Endothelial cell of umbilical vein (primary cell): ENCODE measurements around the gene VAV2.

Source experiments
- EZH2 ChIP-seq: IDR thresholded peaks from 2 replicates; pipeline ENCODE4 v1.6.1; 2012; ENCODE audit warnings: borderline replicate concordance, low read depth, mild to moderate bottlenecking, moderate library complexity, low read length, inconsistent platforms; ENCODE audit not compliant: severe bottlenecking
- FOS ChIP-seq: IDR thresholded peaks from 2 replicates; pipeline ENCODE4 v1.6.1; 2011; ENCODE audit warnings: mild to moderate bottlenecking, low read length, moderate library complexity, borderline replicate concordance; ENCODE audit not compliant: insufficient read depth
- GATA2 ChIP-seq: IDR thresholded peaks from 2 replicates; pipeline ENCODE4 v1.7.0; 2011; ENCODE audit warnings: low read depth, mild to moderate bottlenecking, moderate library complexity, mixed read lengths, low read length; ENCODE audit not compliant: insufficient read length, insufficient read depth
- JUN ChIP-seq: IDR thresholded peaks from 2 replicates; pipeline ENCODE4 v1.6.1; 2011; ENCODE audit warnings: borderline replicate concordance, low read depth; ENCODE audit not compliant: insufficient read length, insufficient read depth
- MYC ChIP-seq: IDR thresholded peaks from one replicate; pipeline ENCODE4 v1.6.1; 2011; ENCODE audit warnings: mild to moderate bottlenecking, low read depth, low read length
- POLR2A ChIP-seq: IDR thresholded peaks from 2 replicates; pipeline ENCODE4 v1.6.1; 2012; ENCODE audit warnings: low read depth, mild to moderate bottlenecking, control low read depth, low read length
- POLR2AphosphoS5 ChIP-seq: IDR thresholded peaks from 2 replicates; pipeline ENCODE4 v1.6.1; 2012; ENCODE audit warnings: low read depth, mild to moderate bottlenecking, control low read depth, low read length, moderate library complexity; ENCODE audit not compliant: insufficient read depth
- TF ChIP-seq, protein P1 (sequence below), 2 donors: IDR thresholded peaks; 1 replicate in 1 of 2; 2 replicates in 1 of 2; pipeline ENCODE4 v1.5.1; 2011; ENCODE audit warnings: low read length in 2 of 2, mild to moderate bottlenecking in 2 of 2, moderate library complexity in 2 of 2, control low read depth in 1 of 2, inconsistent platforms in 1 of 2, low read depth in 1 of 2; ENCODE audit not compliant: insufficient read depth in 1 of 2; ENCODE audit errors: extremely low read depth in 1 of 2
- TF ChIP-seq, protein P2 (sequence below): IDR thresholded peaks from 2 replicates; pipeline ENCODE4 v1.6.1; 2011; ENCODE audit not compliant: insufficient read depth, insufficient read length

- TF ChIP-seq, protein P1, sequence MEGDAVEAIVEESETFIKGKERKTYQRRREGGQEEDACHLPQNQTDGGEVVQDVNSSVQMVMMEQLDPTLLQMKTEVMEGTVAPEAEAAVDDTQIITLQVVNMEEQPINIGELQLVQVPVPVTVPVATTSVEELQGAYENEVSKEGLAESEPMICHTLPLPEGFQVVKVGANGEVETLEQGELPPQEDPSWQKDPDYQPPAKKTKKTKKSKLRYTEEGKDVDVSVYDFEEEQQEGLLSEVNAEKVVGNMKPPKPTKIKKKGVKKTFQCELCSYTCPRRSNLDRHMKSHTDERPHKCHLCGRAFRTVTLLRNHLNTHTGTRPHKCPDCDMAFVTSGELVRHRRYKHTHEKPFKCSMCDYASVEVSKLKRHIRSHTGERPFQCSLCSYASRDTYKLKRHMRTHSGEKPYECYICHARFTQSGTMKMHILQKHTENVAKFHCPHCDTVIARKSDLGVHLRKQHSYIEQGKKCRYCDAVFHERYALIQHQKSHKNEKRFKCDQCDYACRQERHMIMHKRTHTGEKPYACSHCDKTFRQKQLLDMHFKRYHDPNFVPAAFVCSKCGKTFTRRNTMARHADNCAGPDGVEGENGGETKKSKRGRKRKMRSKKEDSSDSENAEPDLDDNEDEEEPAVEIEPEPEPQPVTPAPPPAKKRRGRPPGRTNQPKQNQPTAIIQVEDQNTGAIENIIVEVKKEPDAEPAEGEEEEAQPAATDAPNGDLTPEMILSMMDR (IDR thresholded peaks at IDR 0.05; ENCODE audit: extremely low read depth in 1 of 2, insufficient read depth in 1 of 2, low read depth in 1 of 2, low read length in 2 of 2): no peak
- TF ChIP-seq JUN (no peak), POLR2A (no peak), GATA2 (no peak), EZH2 (no peak), POLR2AphosphoS5 (no peak), MYC (no peak), FOS (no peak)
- TF ChIP-seq, protein P2, sequence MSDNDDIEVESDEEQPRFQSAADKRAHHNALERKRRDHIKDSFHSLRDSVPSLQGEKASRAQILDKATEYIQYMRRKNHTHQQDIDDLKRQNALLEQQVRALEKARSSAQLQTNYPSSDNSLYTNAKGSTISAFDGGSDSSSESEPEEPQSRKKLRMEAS: no peak
Observed at GRCh38 chr9:133998915-133999595, 6.9 kb upstream of the VAV2 start.
